AG20443 (cell line): ENCODE results near the gene DNAH2.

Experiments used
- DNase-seq: peaks from one replicate; pipeline ENCODE4 v3.0.0; 2012; ENCODE audit warnings: low spot score, mixed read lengths

DNAH2 gene, protein sequence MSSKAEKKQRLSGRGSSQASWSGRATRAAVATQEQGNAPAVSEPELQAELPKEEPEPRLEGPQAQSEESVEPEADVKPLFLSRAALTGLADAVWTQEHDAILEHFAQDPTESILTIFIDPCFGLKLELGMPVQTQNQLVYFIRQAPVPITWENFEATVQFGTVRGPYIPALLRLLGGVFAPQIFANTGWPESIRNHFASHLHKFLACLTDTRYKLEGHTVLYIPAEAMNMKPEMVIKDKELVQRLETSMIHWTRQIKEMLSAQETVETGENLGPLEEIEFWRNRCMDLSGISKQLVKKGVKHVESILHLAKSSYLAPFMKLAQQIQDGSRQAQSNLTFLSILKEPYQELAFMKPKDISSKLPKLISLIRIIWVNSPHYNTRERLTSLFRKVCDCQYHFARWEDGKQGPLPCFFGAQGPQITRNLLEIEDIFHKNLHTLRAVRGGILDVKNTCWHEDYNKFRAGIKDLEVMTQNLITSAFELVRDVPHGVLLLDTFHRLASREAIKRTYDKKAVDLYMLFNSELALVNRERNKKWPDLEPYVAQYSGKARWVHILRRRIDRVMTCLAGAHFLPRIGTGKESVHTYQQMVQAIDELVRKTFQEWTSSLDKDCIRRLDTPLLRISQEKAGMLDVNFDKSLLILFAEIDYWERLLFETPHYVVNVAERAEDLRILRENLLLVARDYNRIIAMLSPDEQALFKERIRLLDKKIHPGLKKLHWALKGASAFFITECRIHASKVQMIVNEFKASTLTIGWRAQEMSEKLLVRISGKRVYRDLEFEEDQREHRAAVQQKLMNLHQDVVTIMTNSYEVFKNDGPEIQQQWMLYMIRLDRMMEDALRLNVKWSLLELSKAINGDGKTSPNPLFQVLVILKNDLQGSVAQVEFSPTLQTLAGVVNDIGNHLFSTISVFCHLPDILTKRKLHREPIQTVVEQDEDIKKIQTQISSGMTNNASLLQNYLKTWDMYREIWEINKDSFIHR (N-terminal part only)

DNA sequence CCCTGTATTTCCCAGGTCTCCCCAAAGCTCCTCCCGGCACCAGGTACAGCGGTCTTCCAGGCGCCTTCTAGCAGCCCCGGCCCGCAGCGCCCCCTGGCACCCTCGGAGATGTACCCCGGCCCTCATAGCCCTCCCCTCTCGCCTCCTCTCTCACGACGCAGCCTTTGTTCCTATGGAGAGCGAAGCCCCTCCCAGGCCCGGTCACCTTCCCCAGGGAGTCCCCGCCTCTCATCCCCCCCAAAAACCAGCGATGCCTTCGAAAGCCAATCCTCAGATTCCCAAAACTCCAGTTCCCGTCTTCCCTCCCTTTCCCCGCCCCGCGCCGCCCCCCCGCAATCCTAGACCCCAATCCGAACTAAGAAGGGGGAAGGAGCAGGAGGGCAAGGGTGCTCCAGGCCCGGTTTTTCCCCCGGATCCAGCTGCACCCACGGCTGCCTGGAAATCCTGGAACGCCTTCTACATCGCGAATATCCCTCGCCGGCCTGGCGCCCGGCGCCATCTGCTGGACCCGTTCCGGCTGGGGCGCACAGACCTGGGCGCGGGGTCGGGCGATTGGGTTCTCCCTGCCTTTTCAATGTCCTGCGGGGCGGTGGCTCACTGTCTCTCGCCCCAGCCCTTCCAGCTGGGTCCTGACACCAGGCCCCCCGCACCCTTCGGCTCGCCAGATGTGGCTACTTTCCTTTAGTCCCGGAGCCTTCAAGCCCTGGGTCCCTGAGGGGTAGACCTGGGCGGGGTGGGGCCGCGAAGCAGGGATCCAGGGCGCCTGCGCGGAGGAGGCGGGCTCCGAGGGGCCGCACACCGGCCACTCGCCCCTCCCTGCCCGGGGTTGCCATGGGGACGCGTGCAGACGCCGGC, at the start of gene DNAH2:
Gene DNAH2, plus strand, starts transcription at position 844 of the 855 bp plus-strand sequence. CDS start 1,991 bp downstream, outside the sequence.
- DNase-seq = peak; percentile 86

DNA sequence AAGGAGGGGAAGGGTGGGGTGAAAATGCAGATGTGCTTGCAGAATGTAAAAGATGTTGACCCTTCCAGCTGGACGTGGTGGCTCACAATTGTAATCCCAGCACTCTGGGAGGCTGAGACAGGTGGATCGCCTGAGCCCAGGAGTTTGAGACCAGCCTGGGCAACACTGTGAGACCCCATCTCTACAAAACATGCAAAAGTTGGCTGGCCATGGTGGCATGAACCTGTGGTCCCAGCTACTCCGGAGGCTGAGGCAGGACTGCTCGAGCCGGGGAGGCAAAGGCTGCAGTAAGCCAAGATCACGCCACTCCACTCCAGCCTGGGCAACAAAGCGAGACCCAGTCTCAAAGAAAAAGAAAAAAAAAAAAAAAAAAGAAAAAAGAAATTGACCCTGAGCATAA, 49.1 kb upstream of the DNAH2 start:
- no peak for DNase-seq

DNA sequence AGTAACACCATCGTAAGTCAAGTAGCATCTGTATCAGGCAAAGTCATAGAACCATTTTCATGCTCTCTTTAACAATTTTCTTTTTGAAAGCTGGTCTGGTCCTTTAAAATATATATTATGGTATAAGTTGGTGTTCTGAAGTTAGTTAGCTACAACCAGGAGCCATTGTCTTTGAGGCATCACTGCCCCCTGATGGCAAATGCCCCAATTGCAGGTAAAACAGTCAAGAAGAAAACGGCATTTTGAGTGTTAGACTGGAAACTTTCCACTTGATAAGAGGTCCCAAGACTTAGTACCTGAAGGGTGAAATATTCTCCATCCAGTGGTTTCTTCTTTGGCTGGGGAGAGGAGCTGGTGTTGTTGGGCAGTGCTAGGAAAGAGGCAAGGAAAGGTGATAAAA, 44.3 kb upstream of the DNAH2 start:
- DNase-seq = no peak

DNA sequence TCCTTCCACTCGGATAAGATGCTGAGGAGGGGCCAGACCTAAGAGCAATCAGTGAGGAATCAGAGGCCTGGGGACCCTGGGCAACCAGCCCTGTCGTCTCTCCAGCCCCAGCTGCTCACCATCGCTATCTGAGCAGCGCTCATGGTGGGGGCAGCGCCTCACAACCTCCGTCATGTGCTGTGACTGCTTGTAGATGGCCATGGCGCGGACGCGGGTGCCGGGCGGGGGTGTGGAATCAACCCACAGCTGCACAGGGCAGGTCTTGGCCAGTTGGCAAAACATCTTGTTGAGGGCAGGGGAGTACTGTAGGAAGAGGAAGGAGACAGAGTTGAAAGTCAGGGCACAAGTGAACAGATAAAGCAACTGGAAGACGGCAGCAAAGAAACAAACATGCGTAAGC, 42.6 kb upstream of the DNAH2 start:
- DNase-seq = peak; percentile 3

DNA sequence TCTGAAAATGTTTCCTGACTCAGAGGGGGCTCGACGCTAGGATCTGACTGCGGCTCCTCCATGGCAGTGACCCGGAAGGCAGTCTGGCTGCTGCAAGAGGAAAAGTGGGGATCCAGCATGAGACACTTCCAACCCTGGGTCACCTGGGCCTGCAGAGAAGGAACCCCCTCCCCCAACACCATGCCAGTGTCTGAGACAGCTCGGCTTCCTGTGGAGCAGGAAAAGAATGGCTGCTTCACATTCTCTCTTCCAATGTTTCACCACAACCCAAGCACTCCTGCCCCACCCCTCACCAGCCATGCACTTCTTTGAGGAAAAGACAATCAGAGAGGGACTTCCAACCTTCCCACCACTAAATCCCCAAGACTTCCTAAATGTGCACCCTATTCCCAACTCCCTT, 41.0 kb upstream of the DNAH2 start:
- DNase-seq = peak; percentile 5

DNA sequence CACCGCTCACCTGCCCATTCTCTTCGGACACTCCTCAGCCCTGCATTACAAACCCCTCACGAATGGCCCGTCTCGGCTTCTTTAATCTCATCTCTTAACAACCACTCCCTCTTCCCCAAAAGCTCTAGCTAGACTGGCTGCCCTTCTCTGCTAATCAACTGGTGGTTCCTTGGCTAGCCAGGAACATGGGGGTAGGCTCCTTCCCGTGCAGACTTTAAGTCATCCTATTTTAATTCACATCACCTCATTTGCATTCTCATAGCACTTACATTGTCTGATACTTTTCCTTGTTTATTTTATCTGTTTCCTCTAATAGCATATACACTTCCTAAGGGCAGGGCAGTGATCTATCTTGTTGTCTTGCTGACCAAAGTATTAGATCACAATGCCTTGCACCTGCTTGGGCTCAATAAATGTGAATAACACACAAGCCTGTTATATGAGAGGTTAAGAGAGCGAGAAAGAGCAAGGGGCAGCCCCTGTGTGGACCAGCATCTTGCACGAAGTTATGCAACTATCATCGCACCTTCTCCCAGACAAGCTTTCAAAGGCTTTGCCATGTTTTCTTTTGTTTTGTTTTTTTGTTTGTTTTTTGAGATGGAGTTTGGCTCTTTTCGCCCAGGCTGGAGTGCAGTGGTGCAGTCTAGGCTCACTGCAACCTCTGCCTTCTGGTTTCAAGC, 40.0 kb upstream of the DNAH2 start:
- DNase-seq = no peak

DNA sequence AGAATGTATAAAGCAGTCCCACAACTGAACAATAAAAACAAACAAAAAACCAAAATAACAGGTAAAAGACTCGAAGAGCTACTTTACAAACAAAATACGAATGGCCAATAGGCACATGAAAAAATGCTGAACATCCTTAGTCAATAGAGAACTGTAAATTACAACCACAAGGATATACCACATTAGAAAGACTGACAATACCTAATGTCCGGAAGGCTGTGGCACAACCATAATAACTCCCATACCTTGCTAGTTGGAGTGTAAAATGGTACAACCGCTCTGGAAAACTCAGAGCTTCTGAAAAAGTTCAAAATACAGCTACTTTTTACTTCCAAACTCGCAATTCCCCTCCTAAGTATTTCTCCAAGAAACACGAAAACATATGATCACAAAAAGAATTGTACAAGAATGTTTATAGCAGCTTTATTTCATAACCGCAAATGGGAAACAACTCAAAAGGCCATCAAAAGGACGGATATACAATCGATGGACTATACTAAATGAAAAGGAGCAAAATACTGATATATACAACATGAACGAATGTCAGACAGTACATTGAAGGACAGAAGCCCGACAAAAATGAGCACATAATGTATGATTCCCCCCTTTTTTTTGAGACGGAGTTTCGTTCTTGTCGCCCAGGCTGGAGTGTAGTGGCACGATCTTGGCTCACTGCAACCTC, 32.6 kb upstream of the DNAH2 start:
- no peak for DNase-seq

DNA sequence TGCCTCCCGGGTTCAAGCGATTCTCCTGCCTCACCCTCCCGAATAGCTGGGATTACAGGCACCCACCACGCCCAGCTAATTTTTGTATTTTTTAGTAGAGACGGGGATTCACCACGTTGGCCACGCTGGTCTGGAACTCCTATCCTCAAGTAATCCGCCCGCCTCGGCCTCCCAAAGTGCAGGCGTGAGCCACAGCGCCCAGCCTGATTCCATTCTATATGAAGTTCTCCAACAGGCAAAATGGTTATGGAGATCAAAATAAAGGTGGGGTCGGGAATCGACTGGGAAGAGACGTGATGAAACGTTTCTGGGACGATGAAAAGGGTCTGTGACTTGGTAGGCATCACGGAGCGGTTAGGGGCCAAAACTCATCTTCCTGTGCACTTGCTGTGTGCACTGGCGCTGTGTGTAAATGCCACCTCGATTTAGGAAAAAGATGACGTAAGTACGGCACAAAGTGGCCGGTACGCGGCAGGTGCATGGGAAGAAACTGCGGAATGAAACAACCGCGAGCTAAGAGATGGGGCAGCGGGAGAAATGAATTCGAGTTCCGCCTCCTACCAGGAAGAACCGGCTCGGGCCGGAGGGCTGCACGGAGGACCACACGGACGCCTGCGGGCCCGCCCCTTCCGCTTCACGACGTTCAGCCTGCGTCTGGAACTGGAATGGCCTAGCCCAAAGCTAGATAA, 31.9 kb upstream of the DNAH2 start:
- DNase-seq = peak; percentile 94

DNA sequence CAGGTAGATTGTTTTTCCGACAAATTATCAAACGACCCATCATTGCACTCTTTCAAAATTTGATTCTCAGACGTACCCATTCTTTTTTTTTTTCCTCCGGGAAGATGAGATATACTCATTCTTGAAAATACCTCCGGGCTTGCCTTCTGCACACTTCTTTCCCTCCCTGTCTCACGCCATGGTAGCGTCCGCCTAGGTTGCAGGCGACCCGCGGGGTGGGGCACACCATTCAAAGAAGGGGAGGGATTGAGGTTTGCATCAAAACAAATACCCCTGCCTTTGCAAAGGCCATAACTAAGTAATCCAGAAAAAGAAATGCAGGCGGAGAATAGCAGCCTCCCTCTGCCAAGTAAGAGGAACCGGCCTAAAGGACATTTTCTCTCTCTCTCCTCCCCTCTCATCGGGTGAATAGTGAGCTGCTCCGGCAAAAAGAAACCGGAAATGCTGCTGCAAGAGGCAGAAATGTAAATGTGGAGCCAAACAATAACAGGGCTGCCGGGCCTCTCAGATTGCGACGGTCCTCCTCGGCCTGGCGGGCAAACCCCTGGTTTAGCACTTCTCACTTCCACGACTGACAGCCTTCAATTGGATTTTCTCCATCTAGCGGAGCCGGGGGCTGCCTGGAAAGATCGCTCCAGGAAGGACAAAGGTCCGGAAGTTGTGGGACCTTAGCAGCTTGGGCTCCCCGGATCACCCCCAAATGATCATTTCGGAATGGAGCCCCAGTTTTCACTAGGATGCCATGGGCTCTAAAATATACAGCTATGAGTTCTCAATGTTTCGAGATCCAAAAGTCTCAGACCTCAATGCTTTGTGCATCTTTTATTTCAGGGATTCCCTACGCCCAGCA, 31.1 kb upstream of the DNAH2 start:
- peak; percentile 81 for DNase-seq

DNA sequence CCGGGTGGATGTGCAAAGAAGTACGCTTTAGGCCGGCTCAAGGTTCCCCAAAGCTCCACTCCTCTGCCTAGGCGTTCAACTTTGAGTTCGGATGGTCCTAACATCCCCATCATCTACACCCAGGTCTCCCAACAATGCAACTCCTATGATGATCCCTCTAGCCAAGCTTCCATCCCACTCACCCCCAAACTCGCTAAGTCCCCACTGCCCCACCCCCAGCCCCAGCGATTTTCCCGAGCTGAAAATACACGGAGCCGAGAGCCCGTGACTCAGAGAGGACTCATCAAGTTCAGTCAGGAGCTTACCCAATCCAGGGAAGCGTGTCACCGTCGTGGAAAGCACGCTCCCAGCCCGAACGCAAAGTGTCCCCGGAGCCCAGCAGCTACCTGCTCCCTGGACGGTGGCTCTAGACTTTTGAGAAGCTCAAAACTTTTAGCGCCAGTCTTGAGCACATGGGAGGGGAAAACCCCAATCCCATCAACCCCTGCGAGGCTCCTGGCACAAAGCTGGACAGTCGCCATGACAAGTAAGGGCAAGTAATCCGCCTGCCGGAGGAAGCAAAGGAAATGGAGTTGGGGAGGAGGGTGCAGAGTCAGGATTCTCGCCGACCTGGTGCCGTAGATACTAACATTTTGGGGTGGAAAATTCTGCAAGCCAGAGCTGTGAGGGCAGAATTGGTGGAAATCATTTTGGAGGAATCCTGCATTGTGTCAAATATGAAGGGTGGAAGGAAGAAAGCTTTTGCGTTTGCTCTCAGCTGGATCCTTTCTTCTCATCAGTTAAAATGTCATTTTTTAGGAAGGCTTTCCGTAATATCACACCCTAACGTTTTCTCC, 30.3 kb upstream of the DNAH2 start, which contains the start of gene TP53:
Gene TP53, minus strand, starts transcription at position 419 of the 836 bp plus-strand sequence. CDS start 10,896 bp downstream, outside the sequence.
- DNase-seq = peak; percentile 77

DNA sequence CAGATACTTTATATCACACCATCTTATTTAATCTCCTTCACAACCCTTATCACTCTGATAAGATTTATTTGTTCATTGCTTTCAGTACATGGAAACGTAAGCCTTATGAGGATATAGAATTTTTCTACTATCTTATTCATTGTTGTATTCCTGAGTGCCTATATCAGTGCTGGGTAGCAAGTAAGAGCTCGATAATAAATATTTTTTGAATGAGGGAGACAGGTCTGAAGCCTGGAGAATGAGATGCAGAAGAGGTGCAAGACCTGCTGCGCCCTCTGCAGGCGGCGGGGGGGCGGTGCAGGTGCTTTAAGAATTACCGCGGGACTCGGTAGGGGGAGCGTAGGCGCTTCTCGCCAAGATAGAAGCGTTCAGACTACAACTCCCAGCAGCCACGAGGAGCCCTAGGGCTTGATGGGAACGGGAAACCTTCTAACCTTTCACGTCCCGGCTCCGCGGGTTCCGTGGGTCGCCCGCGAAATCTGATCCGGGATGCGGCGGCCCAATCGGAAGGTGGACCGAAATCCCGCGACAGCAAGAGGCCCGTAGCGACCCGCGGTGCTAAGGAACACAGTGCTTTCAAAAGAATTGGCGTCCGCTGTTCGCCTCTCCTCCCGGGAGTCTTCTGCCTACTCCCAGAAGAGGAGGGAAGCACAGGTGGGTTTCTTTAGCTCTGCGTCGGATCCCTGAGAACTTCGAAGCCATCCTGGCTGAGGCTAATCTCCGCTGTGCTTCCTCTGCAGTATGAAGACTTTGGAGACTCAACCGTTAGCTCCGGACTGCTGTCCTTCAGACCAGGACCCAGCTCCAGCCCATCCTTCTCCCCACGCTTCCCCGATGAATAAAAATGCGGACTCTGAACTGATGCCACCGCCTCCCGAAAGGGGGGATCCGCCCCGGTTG, 29.4 kb upstream of the DNAH2 start, which contains the start of gene WRAP53:
Gene WRAP53, plus strand, starts transcription at position 570 of the 900 bp plus-strand sequence. Its CDS starts 172 bp downstream, at position 742.
- DNase-seq = peak; percentile 96

DNA sequence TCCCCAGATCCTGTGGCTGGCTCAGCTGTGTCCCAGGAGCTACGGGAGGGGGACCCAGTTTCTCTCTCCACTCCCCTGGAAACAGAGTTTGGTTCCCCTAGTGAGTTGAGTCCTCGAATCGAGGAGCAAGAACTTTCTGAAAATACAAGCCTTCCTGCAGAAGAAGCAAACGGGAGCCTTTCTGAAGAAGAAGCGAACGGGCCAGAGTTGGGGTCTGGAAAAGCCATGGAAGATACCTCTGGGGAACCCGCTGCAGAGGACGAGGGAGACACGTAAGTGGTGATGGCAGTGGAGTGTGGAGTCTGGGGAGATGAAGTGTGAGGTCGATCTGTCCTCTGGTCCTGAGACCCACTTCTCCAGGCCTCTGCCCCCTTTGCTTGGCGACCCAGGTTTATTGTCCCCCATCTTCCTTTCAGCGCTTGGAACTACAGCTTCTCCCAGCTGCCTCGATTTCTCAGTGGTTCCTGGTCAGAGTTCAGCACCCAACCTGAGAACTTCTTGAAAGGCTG, 28.7 kb upstream of the DNAH2 start:
- DNase-seq = no peak

DNA sequence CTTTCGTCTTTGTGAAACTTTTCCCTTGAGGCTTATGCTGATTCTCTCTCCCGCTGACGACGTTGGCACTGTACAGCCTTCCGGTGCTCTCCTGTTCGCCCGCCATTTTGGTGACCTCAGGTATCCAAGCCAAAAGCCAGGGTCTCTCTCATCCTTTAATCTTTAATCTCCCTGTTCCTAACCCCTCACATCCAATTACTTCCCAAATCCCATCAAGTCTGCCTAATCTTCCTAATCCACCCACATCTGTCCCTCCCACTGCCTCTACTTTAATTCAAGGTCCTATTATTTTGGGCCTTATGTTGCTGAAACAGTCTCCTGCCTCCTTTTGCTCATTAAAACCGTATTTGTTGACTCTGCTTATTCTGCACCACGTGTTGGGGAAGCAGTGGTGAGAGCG, 22.0 kb upstream of the DNAH2 start:
- DNase-seq = no peak

DNA sequence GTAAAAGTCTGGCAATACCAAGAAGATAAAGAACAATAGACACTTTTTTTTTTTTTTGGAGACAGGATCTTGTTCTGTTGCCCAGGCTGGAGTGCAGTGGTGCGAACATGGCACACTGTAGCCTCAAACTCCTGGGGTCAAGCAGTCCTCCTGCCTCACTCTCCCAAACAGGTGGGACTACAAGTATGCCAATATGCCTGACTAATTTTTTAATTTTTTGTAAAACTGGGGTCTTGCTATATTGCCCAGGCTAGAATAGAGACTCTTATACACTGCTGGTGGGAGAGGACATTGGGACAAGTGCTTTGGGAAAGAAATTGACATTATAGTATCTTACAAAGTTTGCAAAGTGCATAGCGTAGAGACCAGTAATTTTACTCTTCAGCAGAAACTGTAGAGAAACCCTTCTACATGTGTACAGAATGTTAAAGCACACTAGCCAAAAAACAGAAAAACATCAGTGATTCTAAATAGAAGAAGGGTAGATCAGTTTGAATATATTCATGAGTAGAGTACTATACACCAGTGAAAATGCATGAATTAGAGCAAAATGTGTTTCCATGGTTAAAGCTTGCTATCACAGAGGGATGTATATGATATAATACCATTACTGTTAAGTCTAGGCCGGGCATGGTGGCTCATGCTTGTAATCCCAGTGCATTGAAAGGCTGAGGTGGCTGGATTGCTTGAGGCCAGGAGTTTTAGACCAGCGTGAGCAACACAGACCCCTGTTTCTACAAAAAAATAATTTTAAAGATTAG, 19.5 kb upstream of the DNAH2 start:
- DNase-seq = no peak

DNA sequence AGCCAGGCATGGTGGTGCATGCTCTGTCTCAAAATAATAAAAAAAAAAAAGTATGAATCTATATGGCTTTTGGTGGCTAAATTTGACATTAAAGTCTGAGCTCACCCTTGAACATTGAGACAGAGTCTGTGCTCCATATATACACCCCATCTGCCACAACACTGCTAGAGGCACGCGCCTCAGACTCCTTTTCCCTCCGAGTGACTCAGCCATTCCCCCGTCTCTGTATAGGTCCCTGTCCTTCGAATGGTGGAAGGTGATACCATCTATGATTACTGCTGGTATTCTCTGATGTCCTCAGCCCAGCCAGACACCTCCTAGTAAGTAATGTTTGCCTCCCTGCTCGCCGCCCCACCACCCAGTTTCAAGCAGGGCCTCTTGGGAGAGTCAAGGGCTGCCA, 17.0 kb upstream of the DNAH2 start:
- no peak for DNase-seq

DNA sequence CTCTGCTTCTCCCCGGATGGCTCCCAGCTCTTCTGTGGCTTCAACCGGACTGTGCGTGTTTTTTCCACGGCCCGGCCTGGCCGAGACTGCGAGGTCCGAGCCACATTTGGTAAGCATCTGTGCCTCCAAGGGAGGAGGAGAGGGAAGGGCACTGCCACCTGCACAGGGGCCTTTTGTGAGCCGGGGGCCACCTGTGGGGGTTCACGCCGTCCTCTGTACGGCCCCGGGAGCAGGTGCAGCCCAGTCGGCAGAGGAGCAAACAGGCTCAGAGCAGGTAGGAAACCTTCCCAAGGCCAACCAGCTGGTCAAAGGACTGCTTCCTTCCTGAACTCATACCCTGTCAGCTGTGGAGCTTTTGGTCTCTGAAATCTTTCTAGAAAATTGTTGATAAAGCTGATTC, 15.9 kb upstream of the DNAH2 start:
- no peak for DNase-seq
